Activated gamma-delta T cell treated with Interleukin-2 at 50 U/mL for 16 hours (primary cell): Measurements from ENCODE around the gene IGF2BP3.
"Not testable (repeated sequence)": the region's sequence is repeated elsewhere in the genome, so short reads cannot be mapped to it uniquely, and the experiment has no call there.

Experiments used
- DNase-seq: peaks from one replicate; pipeline ENCODE4 v3.0.0-alpha.2; 2020

The IGF2BP3 gene

GRCh38 chr7:23419845-23420244, 50.4 kb downstream of the IGF2BP3 start:
- DNase-seq = no peak

DNA sequence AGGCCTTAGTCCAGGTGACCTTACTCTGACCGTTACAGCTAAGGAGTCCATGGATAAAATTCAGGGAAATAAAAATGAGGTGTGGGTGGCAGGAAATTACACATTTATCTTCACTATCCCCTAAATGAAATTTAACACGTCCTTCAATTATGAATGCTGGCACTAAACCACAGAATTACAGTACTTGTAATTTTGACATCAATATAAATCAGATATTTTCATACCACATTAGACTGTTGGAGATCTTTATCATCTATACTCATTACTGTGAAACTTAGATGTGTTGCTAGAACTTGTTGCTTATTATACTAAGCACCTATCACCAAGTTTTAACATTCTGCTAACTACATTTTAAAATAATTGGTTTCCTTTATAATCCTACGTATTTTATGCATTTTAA, 51.1 kb downstream of the IGF2BP3 start:
- DNase-seq = no peak

- DNase-seq = no peak
These were observed 52.2 kb downstream of the IGF2BP3 start for GRCh38 chr7:23418046-23418445.

DNA sequence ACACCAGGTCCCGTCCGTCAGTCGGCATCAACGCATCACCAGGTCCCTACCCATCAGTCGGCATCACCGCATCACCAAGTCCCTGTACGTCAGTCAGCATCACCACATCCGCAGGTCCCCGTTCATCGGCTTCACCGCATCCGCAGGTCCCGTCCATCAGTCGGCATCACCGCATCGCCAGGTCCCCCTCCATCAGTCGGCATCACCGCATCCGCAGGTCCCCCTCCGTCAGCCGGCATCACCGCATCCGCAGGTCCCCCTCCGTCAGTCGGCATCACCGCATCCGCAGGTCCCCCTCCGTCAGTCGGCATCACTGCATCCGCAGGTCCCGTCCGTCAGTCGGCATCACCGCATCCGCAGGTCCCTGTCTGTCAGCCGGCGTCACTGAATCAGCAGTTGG, 55.1 kb downstream of the IGF2BP3 start:
- no peak for DNase-seq

- DNase-seq = no peak
These were observed 59.7 kb downstream of the IGF2BP3 start for GRCh38 chr7:23410446-23411183.

GRCh38 chr7:23406564-23406963, 63.7 kb downstream of the IGF2BP3 start:
- not testable (repeated sequence) for DNase-seq

DNA sequence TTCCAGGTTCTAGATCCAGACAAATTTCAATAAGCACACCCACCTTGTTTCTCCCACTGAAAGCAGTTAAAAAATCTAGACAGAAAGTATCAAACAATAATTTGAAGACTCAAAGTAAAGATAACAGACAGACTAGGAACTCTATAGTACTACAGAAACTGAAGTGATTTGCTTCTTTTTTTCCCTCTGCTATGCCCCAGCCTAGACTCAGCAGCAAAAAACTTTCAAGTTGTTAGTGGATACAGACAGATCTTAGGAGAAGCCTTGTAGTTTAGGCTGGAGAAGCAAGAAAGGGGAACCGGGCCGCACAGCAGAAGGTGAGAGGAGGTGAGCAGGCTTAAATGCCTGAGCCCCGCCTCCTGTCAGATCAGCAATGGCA, 65.1 kb downstream of the IGF2BP3 start:
- no peak for DNase-seq

DNA sequence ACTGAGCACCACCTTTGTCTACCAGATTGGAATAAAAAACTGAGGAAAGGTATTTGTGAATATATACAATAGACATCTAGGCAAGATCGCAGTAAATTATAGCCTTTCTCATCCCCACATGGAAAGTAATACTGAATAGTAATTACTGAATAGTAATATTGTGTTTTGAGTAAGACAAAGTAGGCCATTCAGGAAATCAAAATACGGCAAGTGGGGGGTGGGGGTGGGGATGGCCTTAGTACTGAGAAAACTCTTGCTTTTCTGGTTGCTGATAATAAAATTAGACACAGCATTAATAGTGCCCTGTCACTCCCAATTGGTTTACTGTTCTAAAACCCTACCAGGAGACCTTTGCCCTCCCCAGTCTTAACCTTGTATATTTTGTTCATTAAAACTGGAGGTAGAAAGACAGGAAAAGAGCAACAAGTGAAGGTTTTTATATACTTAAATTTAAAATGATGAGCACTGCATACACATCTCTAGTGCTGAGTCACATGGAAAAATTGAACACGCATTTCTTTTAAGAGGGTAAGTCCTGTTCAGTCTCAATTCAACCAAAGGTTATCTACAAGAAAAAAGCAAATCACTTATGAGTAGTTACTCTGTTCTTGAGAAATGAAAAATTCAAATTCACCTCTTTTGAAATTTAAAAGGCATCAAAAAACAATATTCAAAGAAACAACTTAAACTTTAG, 65.6 kb downstream of the IGF2BP3 start:
- DNase-seq = no peak

- DNase-seq = no peak
These were observed 66.3 kb downstream of the IGF2BP3 start for GRCh38 chr7:23403970-23404369.

GRCh38 chr7:23398090-23398489, 72.2 kb downstream of the IGF2BP3 start:
- not testable (repeated sequence) for DNase-seq

DNA sequence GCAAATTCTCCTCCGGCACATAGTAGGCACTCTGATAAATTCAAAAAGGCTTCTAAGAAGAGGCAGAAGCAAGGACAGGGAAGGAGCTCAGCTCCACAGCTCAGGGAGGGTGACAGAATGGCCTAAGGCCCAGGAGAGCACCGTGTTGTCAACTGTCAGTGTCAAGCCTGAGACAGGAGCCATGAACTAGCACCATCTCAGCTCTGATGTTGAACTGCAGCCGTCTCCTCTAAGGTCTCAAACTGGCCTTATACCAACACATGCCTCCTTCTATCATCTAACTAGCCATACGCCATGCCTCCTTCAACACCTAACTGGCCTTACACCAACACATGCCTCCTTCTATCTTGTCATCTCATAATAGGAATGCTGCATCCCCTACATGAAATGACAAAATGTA, 73.0 kb downstream of the IGF2BP3 start:
- DNase-seq = no peak

DNA sequence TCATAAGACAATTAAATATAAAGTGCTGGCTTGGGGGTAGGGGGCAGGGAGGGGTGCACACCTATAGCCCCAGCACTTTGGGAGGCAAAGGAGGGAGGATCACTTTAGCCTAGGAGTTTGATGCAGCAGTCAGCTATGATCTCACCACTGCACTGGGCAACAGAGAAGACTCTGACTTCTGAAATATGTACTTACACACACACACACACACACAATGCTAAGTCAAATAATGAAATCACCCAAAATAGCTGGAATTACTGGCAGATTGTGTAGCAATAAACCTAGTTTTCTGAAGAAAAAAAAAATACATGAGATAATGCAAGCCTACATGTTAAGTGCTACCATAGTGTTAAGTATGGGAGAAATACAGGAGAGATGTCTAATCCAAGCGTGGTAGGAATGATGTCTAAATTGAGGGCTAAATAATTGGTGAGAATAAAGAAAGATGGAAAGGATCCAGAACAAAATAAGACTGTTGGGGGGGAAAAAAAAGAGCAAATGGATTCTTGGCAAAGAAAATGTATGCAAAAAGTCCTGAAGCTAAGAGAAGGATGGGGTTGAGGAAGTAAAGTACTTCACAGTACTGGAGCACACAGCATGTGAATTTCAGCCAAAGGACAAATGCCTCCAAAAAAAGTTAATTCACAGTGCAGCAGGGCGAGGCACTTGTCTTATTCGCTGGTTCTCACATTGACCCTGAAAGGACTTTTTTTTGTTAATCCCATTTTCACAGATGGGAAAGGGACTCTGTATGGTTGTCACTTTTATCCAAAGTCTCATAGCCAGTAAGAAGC, 73.9 kb downstream of the IGF2BP3 start:
- no peak for DNase-seq

DNA sequence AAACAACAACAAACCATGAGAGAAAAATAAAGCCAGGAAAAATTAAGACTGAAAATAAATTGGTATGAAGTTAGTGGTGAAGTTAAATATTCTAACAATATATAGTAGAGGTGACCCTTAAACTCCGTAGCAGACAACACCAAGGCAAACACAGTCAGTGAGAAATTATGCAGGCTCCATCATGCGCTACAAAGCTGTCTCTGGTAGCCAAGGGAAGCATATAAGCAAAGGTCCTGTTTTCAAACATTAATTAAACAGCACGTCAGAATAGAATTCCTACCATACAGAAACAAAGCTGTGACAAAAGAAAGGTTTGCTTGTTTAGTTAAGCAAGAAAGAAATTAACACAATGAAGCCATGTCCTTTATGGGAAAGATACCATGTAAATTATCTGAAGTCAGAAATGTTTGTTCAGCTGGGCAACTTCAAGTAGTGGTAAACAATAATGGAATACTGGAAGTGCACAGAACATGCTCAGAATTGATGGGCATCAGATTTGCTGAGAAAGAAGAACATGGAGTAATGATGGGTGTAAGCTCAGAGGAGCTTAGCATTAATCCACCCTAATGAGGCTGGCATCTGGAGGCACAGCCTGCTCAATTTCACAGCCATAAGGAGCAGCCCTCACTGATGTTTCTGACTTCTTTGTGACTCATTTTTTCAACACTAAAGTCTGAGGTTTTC, 75.7 kb downstream of the IGF2BP3 start:
- no peak for DNase-seq

DNA sequence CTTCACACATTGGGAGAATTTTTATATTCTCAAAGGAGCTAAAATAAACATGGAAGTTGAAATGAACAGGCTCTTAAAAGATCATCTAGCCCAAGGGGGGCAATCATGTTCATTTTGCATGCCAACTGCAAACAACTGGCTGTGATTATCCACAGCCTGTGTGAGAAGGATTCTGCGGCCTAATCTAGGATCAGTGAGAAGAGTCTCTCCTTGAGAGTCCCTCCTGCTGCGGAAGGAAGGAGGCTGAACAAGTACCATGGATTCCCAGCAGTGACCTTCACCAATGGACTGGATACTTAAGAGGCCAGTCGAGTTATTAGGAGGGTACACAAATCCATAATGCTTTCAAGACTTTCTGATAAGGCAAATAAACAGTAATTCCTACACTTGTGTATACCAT, 76.7 kb downstream of the IGF2BP3 start:
- no peak for DNase-seq

GRCh38 chr7:23389701-23390100, 80.6 kb downstream of the IGF2BP3 start:
- DNase-seq = no peak

DNA sequence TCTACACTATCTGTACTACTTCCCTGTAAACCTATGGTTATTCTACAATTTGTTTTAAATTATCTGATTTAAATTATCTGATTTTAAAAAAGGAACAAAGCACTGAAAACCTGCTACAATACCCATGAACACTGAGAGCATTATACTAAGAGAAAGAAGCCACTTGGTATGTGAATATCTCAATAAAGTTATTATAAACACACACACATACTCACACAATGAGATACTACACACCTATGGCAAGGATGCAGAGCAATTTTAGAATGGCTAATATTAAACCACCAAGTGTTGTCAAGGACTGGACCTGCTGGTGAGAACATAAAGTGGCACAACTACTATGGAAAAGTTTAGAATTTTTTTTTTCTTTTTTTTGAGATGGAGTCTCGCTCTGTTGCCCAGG, 82.7 kb downstream of the IGF2BP3 start:
- no peak for DNase-seq

GRCh38 chr7:23385140-23385539, 85.2 kb downstream of the IGF2BP3 start:
- DNase-seq = no peak

DNA sequence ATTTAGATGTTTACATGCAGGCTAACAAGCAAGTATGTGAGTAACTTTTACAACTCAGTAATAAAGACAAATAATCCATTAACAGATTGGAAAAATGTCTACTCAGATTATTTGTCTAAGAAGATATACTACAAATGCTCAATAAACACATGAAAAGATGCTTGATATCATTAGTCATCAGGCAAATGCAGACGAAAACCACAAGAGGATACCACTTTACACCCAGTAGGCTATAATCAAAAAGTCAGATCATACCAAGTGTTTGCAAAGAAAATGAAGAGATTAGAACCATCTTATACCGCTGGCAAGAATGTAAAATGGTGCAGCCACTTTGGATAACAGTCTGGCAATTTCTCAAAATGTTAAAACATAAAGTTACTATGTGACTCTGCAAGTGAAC, 87.1 kb downstream of the IGF2BP3 start:
- no peak for DNase-seq

DNA sequence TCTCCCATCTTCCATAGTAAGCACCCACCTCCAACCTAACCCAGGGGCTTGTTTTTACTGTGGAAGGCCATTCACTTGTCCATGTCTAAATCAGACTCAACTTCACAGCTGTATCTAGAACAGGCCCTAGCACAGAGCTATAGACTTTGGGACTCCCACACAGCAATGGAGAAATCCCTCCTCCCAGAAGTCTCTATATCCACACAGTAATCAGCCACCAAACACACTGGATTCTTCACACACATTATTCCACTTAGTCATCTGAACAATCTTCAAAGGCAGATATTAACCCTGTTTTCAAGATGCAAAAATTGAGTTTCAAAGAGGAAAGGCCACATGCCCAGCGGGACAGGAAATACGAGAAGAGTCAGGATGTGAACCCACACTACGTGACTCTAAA, 89.3 kb downstream of the IGF2BP3 start:
- no peak for DNase-seq

GRCh38 chr7:23380556-23380955, 89.7 kb downstream of the IGF2BP3 start:
- DNase-seq = no peak

- no peak for DNase-seq
These were observed 91.3 kb downstream of the IGF2BP3 start for GRCh38 chr7:23378996-23379395.

DNA sequence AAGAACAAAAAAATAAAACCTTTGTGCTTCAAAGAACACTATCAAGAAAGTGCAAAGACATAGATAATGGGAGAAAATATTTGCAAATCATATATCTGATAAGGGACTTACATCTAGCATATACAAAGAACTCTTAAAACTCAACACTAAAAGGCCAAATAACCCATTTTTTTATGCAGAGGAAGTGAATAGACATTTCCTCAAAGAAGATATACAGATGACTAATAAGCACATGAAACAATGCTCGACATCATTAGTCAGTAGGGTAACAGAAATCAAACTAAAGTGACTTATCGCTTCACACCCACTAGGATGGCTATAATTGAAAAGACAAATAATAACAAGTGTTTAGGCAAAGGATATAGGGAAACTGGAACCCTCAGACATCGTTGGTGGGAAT, 93.2 kb downstream of the IGF2BP3 start:
- DNase-seq = no peak
